SK-N-SH treated with all-trans-retinoic acid at 6 μM for 48 hours (cell line): ENCODE results near the gene LRRFIP2.

Experiments used
- ESRRG ChIP-seq: fragments of 250-450 bp; sonication (Bioruptor Pico); IDR thresholded peaks from 2 replicates; pipeline ENCODE4 v1.6.1; 2021; ENCODE audit warnings: mild to moderate bottlenecking
- GLIS3 ChIP-seq: fragments of 250-450 bp; sonication (Bioruptor Pico); IDR thresholded peaks from 2 replicates; pipeline ENCODE4 v1.5.0; 2020; ENCODE audit warnings: mild to moderate bottlenecking, moderate library complexity
- PATZ1 ChIP-seq: fragments of 250-450 bp; sonication (Bioruptor Pico); IDR thresholded peaks from 2 replicates; pipeline ENCODE4 v1.8.0; 2020; ENCODE audit warnings: mild to moderate bottlenecking, moderate library complexity, borderline replicate concordance
- RARB ChIP-seq: fragments of 250-450 bp; sonication (Bioruptor Pico); IDR thresholded peaks from 2 replicates; pipeline ENCODE4 v1.8.0; 2021; ENCODE audit warnings: mild to moderate bottlenecking, moderate library complexity
- SNAI2 ChIP-seq: fragments of 250-450 bp; sonication (Bioruptor Pico); IDR thresholded peaks from 2 replicates; pipeline ENCODE4 v1.5.0; 2020; ENCODE audit warnings: mild to moderate bottlenecking, moderate library complexity
- ZC3H10 ChIP-seq: fragments of 250-450 bp; sonication (Bioruptor Pico); IDR thresholded peaks from 2 replicates; pipeline ENCODE4 v1.5.1; 2021; ENCODE audit warnings: mild to moderate bottlenecking, moderate library complexity
- ZFP3 ChIP-seq: fragments of 250-450 bp; sonication (Bioruptor Pico); IDR thresholded peaks from 2 replicates; pipeline ENCODE4 v1.5.0; 2020; ENCODE audit warnings: mild to moderate bottlenecking, moderate library complexity
- ZNF565 ChIP-seq: fragments of 450-650 bp; formaldehyde crosslinking; conservative IDR thresholded peaks from 2 replicates; pipeline ENCODE4 v1.5.0; 2020; ENCODE audit warnings: low read depth, mild to moderate bottlenecking, moderate library complexity
- TF ChIP-seq, protein P1 (sequence below): fragments of 250-450 bp; sonication (Bioruptor Pico); IDR thresholded peaks from 2 replicates; pipeline ENCODE4 v1.5.0; 2020; ENCODE audit warnings: mild to moderate bottlenecking, moderate library complexity

- TF ChIP-seq, protein P1, sequence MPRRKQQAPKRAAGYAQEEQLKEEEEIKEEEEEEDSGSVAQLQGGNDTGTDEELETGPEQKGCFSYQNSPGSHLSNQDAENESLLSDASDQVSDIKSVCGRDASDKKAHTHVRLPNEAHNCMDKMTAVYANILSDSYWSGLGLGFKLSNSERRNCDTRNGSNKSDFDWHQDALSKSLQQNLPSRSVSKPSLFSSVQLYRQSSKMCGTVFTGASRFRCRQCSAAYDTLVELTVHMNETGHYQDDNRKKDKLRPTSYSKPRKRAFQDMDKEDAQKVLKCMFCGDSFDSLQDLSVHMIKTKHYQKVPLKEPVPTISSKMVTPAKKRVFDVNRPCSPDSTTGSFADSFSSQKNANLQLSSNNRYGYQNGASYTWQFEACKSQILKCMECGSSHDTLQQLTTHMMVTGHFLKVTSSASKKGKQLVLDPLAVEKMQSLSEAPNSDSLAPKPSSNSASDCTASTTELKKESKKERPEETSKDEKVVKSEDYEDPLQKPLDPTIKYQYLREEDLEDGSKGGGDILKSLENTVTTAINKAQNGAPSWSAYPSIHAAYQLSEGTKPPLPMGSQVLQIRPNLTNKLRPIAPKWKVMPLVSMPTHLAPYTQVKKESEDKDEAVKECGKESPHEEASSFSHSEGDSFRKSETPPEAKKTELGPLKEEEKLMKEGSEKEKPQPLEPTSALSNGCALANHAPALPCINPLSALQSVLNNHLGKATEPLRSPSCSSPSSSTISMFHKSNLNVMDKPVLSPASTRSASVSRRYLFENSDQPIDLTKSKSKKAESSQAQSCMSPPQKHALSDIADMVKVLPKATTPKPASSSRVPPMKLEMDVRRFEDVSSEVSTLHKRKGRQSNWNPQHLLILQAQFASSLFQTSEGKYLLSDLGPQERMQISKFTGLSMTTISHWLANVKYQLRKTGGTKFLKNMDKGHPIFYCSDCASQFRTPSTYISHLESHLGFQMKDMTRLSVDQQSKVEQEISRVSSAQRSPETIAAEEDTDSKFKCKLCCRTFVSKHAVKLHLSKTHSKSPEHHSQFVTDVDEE = no peak
- TF ChIP-seq RARB (CRISPR knock-in tag) (no peak), ZC3H10 (no peak), PATZ1 (CRISPR knock-in tag) (no peak), ZFP3 (CRISPR knock-in tag) (no peak), SNAI2 (CRISPR knock-in tag) (no peak), ZNF565 (CRISPR knock-in tag) (no peak), GLIS3 (CRISPR knock-in tag) (no peak), ESRRG (no peak)
Observed at GRCh38 chr3:37190667-37191066, 16.3 kb upstream of the LRRFIP2 start.
